Stimulated activated CD8-positive, alpha-beta memory T cell treated with anti-CD3 and anti-CD28 coated beads, Interleukin-7, amount 100 ng/mL, for 48 hours (primary cell): ENCODE measurements around the gene FMN1.

Experiments used
- DNase-seq, 2 donors: peaks; one replicate each; pipeline ENCODE4 v3.0.0-alpha.2; 2020; ENCODE audit warnings: low read depth in 1 of 2; ENCODE audit errors: extremely low read depth in 1 of 2

The FMN1 gene

DNA sequence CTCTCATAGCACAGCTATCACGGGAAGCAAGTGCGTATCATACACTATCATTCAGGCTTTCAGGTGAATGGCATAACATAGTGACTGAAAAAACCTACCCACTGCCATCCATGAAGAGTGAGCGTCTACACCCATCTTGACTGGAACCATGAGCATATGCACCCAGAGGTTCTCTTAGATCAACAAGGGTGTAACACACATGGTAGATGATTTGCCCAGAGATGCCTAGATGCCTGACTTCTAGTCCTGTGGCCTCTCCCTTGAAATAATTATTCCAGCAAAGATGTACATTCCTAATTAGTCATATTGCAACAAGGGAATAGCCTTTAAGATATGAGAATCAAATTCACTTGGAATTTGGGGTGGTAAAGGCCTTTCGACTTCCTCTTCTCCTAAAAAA lies 248.3 kb downstream of the FMN1 start:
- DNase-seq: no peak

DNA sequence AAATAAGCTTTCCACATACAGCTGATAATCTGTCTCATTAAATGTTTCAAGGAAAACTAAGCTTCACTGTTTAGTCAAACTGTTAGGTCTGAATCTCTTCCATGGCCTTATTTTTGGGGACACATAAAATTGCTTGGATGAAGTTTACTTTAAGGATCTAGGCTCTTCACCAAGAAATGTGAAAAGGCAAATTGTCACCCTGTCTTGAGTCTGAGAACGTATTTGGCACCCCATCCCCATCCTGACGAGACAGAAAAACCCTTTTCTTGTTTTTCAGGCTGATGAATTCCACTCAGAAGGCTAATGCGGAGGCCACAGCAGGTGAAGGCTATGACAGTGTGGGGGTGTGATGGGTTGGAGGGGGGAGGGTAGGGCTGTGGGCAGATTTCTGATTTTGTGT lies 250.1 kb downstream of the FMN1 start:
- no peak for DNase-seq

DNA sequence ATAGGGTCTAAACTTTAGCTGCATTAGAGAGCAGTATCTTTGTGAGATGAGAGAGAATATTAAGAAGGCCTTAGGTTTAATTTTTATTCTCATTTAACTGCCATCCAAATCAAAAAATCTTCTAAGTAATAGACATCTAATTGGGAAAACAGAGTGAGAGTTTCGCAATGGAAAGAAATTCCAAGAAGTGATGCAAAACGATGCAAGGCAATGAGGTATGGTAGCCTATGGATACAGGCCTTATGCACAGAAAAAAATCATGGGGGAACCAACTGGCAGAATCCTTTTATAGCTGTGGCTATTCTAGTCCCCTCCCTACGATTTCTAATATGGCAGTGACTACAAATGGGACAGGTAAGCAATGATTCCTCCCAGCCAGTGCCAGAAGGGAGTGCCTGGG lies 250.8 kb downstream of the FMN1 start:
- DNase-seq: no peak

GRCh38 chr15:32942401-32942841 lies 252.1 kb downstream of the FMN1 start:
- DNase-seq: no peak

- DNase-seq: no peak
These were observed 252.7 kb downstream of the FMN1 start for GRCh38 chr15:32941823-32942222.

DNA sequence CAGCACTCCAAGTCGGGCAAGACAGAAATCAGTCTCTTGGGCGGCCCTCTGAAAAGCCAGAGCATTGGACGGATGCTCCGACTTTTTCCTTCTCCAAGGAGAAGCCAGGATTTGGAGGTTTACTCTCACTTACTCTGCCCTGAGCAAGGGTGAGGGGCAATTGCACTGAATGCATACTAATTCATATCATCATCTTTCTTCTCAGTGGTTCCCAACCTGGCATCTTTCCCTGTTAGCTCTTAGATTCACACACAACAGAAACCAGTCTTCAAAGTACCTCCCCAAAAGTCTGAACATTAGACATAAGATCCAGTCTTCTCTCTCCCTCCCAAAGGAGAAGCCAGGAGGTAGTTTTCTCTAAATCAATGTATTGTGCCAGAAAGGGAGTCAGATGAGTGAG lies 257.5 kb downstream of the FMN1 start:
- DNase-seq: no peak

GRCh38 chr15:32936283-32936918 lies 258.1 kb downstream of the FMN1 start:
- no peak for DNase-seq

DNA sequence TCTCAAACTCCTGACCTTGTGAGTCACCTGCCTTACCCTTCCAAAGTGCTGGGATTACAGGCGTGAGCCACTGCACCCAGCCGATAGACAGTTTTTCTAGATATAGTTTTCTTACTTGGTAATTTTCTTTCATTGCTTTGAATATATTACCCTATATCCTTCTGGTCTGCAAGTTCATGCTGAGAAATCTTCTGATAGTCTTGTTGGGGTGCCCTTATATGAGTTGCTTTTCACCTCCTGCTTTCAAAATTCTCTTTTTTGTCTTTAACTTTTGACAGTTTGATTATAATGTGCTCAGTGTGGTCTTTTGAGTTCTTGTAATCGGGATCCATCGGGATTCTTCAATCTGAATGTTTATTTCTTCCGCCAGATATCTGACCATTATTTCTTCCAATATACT lies 259.4 kb downstream of the FMN1 start:
- DNase-seq: no peak

GRCh38 chr15:32933236-32933635 lies 261.3 kb downstream of the FMN1 start:
- no peak for DNase-seq

GRCh38 chr15:32928876-32929275 lies 265.6 kb downstream of the FMN1 start:
- no peak for DNase-seq

GRCh38 chr15:32927124-32927523 lies 267.4 kb downstream of the FMN1 start:
- DNase-seq: no peak

DNA sequence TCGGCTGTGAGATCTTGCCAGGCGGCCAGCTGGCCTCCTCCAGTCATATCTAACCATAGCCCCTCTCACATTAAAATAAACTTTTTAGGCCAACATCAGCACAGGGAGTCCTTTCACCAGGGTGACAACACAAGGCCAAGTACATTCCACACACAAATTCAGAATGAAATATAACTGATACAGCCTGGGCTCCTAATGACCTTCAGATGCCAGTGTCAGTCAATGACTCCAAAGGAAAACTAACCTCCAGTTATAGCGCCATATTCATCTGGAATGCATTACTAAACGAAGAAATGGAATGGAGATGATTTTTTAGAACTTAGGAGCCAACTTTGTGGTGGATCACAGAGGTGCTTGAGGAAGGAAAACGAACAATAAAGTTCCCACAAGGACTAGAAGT lies 271.3 kb downstream of the FMN1 start:
- no peak for DNase-seq

- no peak for DNase-seq
These were observed 272.0 kb downstream of the FMN1 start for GRCh38 chr15:32922541-32922940.

DNA sequence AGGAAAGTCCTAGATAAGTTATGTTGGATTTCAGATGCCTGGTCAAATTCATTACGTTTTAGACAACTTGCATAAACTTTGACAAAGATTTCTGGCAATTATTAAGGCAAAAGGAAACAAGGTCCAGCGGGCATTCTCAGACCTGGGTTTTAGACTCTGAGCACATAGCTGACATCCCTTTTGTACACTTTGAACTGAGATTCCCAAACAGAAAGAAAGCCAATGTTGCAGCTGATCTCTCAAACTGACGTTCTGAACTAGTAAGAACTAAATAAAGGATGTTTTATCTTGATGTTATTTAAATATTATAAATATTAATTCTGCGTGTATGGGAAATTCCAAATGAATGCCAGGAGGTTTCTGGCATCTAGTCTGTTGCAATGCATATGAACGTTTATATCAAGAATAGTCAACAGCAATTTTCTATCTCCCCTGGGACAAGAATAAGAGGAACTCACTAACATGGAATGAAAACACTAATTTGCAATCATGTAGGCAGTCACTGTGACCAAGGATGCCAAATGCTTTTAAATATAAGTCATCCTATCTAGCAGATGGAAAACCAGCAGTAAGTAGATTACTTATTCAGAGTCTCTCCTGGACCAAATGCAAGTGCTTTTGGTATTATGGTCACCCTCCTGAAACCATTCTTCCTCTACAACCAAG lies 274.6 kb downstream of the FMN1 start:
- DNase-seq: no peak

DNA sequence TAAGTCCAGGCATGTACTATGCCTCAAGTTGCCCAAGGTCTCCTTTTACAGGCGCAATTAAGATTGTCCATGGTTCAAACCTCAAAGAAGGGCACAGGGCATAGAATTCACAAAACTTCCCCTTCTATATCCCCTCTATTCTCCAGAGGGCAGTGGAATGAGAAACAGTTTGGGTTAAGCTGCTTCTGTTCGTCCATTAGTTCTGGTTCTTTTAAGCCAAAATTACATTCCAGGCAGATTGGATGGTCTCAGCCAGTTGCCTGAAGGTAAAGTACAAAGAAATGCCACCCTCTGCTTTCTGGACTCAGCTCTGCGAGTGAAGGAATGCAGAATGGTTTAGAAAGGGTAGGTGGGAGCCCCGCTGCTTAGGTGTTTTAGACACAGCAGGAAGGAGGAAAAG lies 276.0 kb downstream of the FMN1 start:
- DNase-seq: no peak

DNA sequence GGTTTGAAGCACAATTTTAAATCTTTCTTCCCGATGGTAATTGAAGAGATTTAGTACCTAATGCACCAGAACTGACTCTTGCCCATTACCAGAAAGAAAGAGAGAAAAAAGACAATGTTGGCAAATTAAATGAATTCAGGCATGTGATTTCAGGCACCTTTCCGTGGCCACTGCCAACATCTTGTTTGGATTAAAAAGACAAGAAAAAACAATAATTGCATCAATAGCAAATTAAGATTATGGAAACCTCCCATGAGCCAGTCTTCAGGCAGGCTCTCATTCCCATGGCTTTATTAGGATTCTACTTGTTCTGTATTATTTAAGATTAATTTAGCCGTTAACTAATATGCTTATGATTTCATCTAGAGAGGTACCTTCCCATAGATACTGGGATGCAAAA lies 283.7 kb downstream of the FMN1 start:
- no peak for DNase-seq

GRCh38 chr15:32909431-32909830 lies 285.1 kb downstream of the FMN1 start:
- DNase-seq: no peak

GRCh38 chr15:32908872-32909271 lies 285.6 kb downstream of the FMN1 start:
- DNase-seq: no peak

GRCh38 chr15:32908135-32908801 lies 286.2 kb downstream of the FMN1 start:
- no peak for DNase-seq

GRCh38 chr15:32905481-32905880 lies 289.0 kb downstream of the FMN1 start:
- no peak for DNase-seq

DNA sequence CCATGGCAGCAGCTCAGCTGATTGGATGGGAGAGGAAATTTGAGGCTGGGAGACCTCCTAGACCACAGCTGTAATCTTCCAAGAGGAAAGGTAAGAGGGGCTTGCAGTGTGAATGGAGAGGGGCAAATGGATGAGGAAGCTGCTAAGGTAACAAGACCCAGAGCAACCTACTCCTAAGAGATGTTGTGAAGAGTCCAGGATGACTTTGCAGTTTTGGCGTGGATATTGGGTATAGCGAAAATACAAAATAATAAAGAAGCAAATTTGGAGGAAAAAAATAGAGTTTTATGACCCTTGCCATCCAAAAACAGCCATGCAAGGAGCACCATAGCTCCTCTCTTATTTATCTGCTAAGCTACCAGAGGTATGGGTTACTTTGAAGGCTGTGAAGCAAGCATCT lies 290.1 kb downstream of the FMN1 start:
- DNase-seq: no peak

GRCh38 chr15:32903591-32904290 lies 290.8 kb downstream of the FMN1 start:
- no peak for DNase-seq
